Hepatocyte (in vitro differentiated cells): ENCODE measurements around the gene GRM8.

Source experiments
- EZH2phosphoT487 ChIP-seq: fragments of 200-600 bp; sonication (generic); IDR thresholded peaks from one replicate; pipeline ENCODE4 v1.6.1; 2018; ENCODE audit warnings: antibody characterized with exemption, mild to moderate bottlenecking, low read depth, moderate library complexity; ENCODE audit not compliant: unreplicated experiment, severe bottlenecking
- TF ChIP-seq, protein P1 (sequence below): fragments of 200-600 bp; sonication (generic); IDR thresholded peaks from 2 replicates; pipeline ENCODE4 v1.5.1; 2016; ENCODE audit warnings: antibody characterized with exemption, mild to moderate bottlenecking; ENCODE audit not compliant: poor library complexity

DNA sequence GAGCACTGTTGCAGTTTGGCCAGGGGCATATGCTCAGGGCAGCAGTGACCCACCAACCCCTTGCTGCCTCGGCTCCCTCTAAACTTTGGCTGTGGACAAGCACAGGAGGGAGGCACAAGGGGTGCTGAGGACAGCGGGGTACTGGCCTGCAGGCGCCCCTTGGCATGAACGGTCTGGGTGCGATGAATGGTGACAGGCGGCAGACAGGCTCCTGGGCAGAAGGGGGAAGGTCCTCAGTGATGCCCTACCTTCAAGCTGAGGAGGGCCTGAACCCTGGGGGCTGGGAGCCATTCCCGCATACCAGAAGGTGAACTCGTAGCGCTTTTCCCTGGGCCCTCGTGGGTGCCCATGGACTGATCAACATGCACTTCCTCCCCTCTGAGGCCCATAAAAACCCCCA, 567.1 kb downstream of the GRM8 start:
- no peak for TF ChIP-seq EZH2phosphoT487
- TF ChIP-seq, protein P1, sequence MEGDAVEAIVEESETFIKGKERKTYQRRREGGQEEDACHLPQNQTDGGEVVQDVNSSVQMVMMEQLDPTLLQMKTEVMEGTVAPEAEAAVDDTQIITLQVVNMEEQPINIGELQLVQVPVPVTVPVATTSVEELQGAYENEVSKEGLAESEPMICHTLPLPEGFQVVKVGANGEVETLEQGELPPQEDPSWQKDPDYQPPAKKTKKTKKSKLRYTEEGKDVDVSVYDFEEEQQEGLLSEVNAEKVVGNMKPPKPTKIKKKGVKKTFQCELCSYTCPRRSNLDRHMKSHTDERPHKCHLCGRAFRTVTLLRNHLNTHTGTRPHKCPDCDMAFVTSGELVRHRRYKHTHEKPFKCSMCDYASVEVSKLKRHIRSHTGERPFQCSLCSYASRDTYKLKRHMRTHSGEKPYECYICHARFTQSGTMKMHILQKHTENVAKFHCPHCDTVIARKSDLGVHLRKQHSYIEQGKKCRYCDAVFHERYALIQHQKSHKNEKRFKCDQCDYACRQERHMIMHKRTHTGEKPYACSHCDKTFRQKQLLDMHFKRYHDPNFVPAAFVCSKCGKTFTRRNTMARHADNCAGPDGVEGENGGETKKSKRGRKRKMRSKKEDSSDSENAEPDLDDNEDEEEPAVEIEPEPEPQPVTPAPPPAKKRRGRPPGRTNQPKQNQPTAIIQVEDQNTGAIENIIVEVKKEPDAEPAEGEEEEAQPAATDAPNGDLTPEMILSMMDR: no peak
